HL-60 (cell line): Measurements from ENCODE around the gene SPATA20.

Experiments
- DNase-seq, 2 experiments: peaks; one replicate each; pipeline ENCODE4 v3.0.0-alpha.2; 2010 to 2020; ENCODE audit warnings: low read depth in 1 of 2, low spot score in 1 of 2
- H3K27ac ChIP-seq: fragments of 250-450 bp; sonication (Bioruptor Pico); replicated peaks from 2 replicates; pipeline ENCODE4 v1.5.1; 2020; ENCODE audit warnings: mild to moderate bottlenecking, moderate library complexity
- H3K27me3 ChIP-seq: fragments of 250-450 bp; sonication (Bioruptor Pico); 2 replicates; pipeline ENCODE4 v1.5.1; 2021; ENCODE audit warnings: mild to moderate bottlenecking, moderate library complexity; ENCODE audit not compliant: insufficient read depth, poor library complexity, severe bottlenecking
- H3K4me3 ChIP-seq: replicated peaks from 2 replicates; pipeline ENCODE4 v1.5.1; 2011; ENCODE audit warnings: mild to moderate bottlenecking, control low read depth, low read length; ENCODE audit not compliant: insufficient read depth
- CTCF ChIP-seq: IDR thresholded peaks from one replicate; pipeline ENCODE4 v1.5.1; 2011; ENCODE audit warnings: low read length, control low read depth, inconsistent platforms; ENCODE audit not compliant: insufficient read depth
- GABPA ChIP-seq: IDR thresholded peaks from 2 replicates; pipeline ENCODE4 v1.6.1; 2012; ENCODE audit warnings: low read depth
- POLR2AphosphoS5 ChIP-seq: IDR thresholded peaks from 2 replicates; pipeline ENCODE4 v1.6.1; 2012; ENCODE audit warnings: low read depth
- REST ChIP-seq: IDR thresholded peaks from 2 replicates; pipeline ENCODE4 v1.6.1; 2012; ENCODE audit warnings: low read depth; ENCODE audit not compliant: insufficient replicate concordance
- SPI1 ChIP-seq: IDR thresholded peaks from 2 replicates; pipeline ENCODE4 v1.6.1; 2012; ENCODE audit warnings: low read depth, mild to moderate bottlenecking, borderline replicate concordance

Gene SPATA20

GRCh38 chr17:50514388-50514787 is 32.6 kb upstream of the SPATA20 start:
- no peak overlapping the region for H3K27ac ChIP-seq
- H3K4me3 ChIP-seq = no peak overlapping the region
- H3K27me3 ChIP-seq = no peaks in the 10 kb centered on the region
- no peak for TF ChIP-seq CTCF
- no peak for TF ChIP-seq POLR2AphosphoS5
- TF ChIP-seq GABPA = no peak
- TF ChIP-seq SPI1 = no peak
- TF ChIP-seq REST = no peak
- DNase-seq = no peak

- H3K4me3 ChIP-seq = no peak overlapping the region
- H3K27ac ChIP-seq = no peak overlapping the region
- no peaks in the 10 kb centered on the region for H3K27me3 ChIP-seq
- peak in 1 of 2 experiments; percentile 57 for DNase-seq
- no peak for TF ChIP-seq REST
- TF ChIP-seq CTCF = no peak
- no peak for TF ChIP-seq SPI1
- no peak for TF ChIP-seq POLR2AphosphoS5
- no peak for TF ChIP-seq GABPA
Measured at GRCh38 chr17:50514936-50515702, 31.9 kb upstream of the SPATA20 start.

- H3K27ac ChIP-seq = no peak overlapping the region
- H3K27me3 ChIP-seq = no peaks in the 10 kb centered on the region
- no peak for TF ChIP-seq GABPA
- no peak for TF ChIP-seq SPI1
- no peak for TF ChIP-seq POLR2AphosphoS5
- TF ChIP-seq REST = no peak
- no peak for TF ChIP-seq CTCF
- no peak overlapping the region for H3K4me3 ChIP-seq
- no peak for DNase-seq
Measured at GRCh38 chr17:50517011-50517410, 30.0 kb upstream of the SPATA20 start.
